ENCODE results near the gene CHPF2.
A peak's percentile ranks its signal among the peaks of the same experiment; 100 is the strongest.

Gene CHPF2

GRCh38 chr7:151213826-151214225 is 18.5 kb upstream of the CHPF2 start:
- Mint-ChIP-seq H3K9me3 (ENCODE audit: low read depth) (no peaks in the 10 kb centered on the region), H3K27ac (no peak overlapping the region), H3K27me3 (no peaks in the 10 kb centered on the region), H3K4me3 (no peak overlapping the region), H3K36me3 (peaks cover 1% of the 10 kb centered on the region), H3K4me1 (ENCODE audit: low read depth) (no peaks in the 10 kb centered on the region)

GRCh38 chr7:151215396-151215795 is 16.9 kb upstream of the CHPF2 start:
- Mint-ChIP-seq H3K9me3 (ENCODE audit: low read depth) (no peaks in the 10 kb centered on the region), H3K4me1 (ENCODE audit: low read depth) (no peaks in the 10 kb centered on the region), H3K36me3 (peaks cover 6% of the 10 kb centered on the region), H3K4me3 (no peak overlapping the region), H3K27me3 (no peaks in the 10 kb centered on the region), H3K27ac (no peak overlapping the region)

GRCh38 chr7:151218170-151218569 is 14.1 kb upstream of the CHPF2 start:
- no peak overlapping the region for H3K27ac Mint-ChIP-seq
- peaks cover 11% of the 10 kb centered on the region for H3K36me3 Mint-ChIP-seq
- peaks cover 2% of the 10 kb centered on the region for H3K4me1 Mint-ChIP-seq (ENCODE audit: low read depth)
- no peaks in the 10 kb centered on the region for H3K27me3 Mint-ChIP-seq
- no peak overlapping the region for H3K4me3 Mint-ChIP-seq
- H3K9me3 Mint-ChIP-seq (ENCODE audit: low read depth), result no peaks in the 10 kb centered on the region

- Mint-ChIP-seq H3K4me3 (no peak overlapping the region), H3K4me1 (ENCODE audit: low read depth) (peaks cover 40% of the 10 kb centered on the region), H3K27ac (no peak overlapping the region), H3K9me3 (ENCODE audit: low read depth) (no peaks in the 10 kb centered on the region), H3K27me3 (no peaks in the 10 kb centered on the region), H3K36me3 (peaks cover 27% of the 10 kb centered on the region)
These were observed 8.6 kb upstream of the CHPF2 start for GRCh38 chr7:151223728-151224127.

GRCh38 chr7:151225948-151226510 is 6.3 kb upstream of the CHPF2 start:
- Mint-ChIP-seq H3K4me1 (ENCODE audit: low read depth) (peaks cover 40% of the 10 kb centered on the region), H3K9me3 (ENCODE audit: low read depth) (no peaks in the 10 kb centered on the region), H3K36me3 (peaks cover 20% of the 10 kb centered on the region), H3K27me3 (no peaks in the 10 kb centered on the region), H3K4me3 (peak overlapping the region; percentile 100), H3K27ac (peak overlapping the region; percentile 99)

- Mint-ChIP-seq H3K27ac (peak overlapping the region; percentile 99), H3K27me3 (no peaks in the 10 kb centered on the region), H3K36me3 (peaks cover 20% of the 10 kb centered on the region), H3K4me3 (peak overlapping the region; percentile 100), H3K4me1 (ENCODE audit: low read depth) (peaks cover 43% of the 10 kb centered on the region), H3K9me3 (ENCODE audit: low read depth) (no peaks in the 10 kb centered on the region)
These were observed 5.8 kb upstream of the CHPF2 start for GRCh38 chr7:151226560-151226874.

GRCh38 chr7:151226875-151227782 is 5.2 kb upstream of the CHPF2 start, which contains the start of gene ABCF2:
Gene ABCF2, minus strand, starts transcription at chr7:151227205. Its CDS starts 747 bp downstream, at chr7:151226458.
- Mint-ChIP-seq H3K36me3 (peaks cover 20% of the 10 kb centered on the region), H3K27ac (peak within 1 kb of the TSS; percentile 99), H3K4me1 (ENCODE audit: low read depth) (peaks cover 49% of the 10 kb centered on the region), H3K9me3 (ENCODE audit: low read depth) (no peaks in the 10 kb centered on the region), H3K27me3 (no peaks in the 10 kb centered on the region), H3K4me3 (peak within 1 kb of the TSS; percentile 100)

GRCh38 chr7:151228024-151228866 is 4.0 kb upstream of the CHPF2 start:
- Mint-ChIP-seq H3K27ac (peak overlapping the region; percentile 80), H3K4me1 (ENCODE audit: low read depth) (peaks cover 51% of the 10 kb centered on the region), H3K9me3 (ENCODE audit: low read depth) (no peaks in the 10 kb centered on the region), H3K36me3 (peaks cover 16% of the 10 kb centered on the region), H3K27me3 (no peaks in the 10 kb centered on the region), H3K4me3 (peak overlapping the region; percentile 100)

- no peaks in the 10 kb centered on the region for H3K9me3 Mint-ChIP-seq (ENCODE audit: low read depth)
- H3K27me3 Mint-ChIP-seq, result no peaks in the 10 kb centered on the region
- peaks cover 57% of the 10 kb centered on the region for H3K4me1 Mint-ChIP-seq (ENCODE audit: low read depth)
- no peak overlapping the region for H3K27ac Mint-ChIP-seq
- no peak overlapping the region for H3K4me3 Mint-ChIP-seq
- H3K36me3 Mint-ChIP-seq, result peaks cover 16% of the 10 kb centered on the region
These were observed 3.0 kb upstream of the CHPF2 start for GRCh38 chr7:151229249-151229648.

GRCh38 chr7:151231080-151231479 is 1.2 kb upstream of the CHPF2 start:
- no peaks in the 10 kb centered on the region for H3K27me3 Mint-ChIP-seq
- peak overlapping the region; percentile 93 for H3K4me3 Mint-ChIP-seq
- H3K4me1 Mint-ChIP-seq (ENCODE audit: low read depth), result peaks cover 41% of the 10 kb centered on the region
- H3K9me3 Mint-ChIP-seq (ENCODE audit: low read depth), result no peaks in the 10 kb centered on the region
- H3K27ac Mint-ChIP-seq, result no peak overlapping the region
- H3K36me3 Mint-ChIP-seq, result peaks cover 5% of the 10 kb centered on the region

- Mint-ChIP-seq H3K4me3 (peak overlapping the region; percentile 100), H3K36me3 (peaks cover 3% of the 10 kb centered on the region), H3K27ac (peak overlapping the region; percentile 98), H3K4me1 (ENCODE audit: low read depth) (peaks cover 25% of the 10 kb centered on the region), H3K27me3 (no peaks in the 10 kb centered on the region), H3K9me3 (ENCODE audit: low read depth) (no peaks in the 10 kb centered on the region)
These were observed 826 bp downstream of the CHPF2 start for GRCh38 chr7:151232917-151233701.

- Mint-ChIP-seq H3K36me3 (peaks cover 3% of the 10 kb centered on the region), H3K4me1 (ENCODE audit: low read depth) (peaks cover 23% of the 10 kb centered on the region), H3K9me3 (ENCODE audit: low read depth) (no peaks in the 10 kb centered on the region), H3K4me3 (peak overlapping the region; percentile 100), H3K27me3 (no peaks in the 10 kb centered on the region), H3K27ac (peak overlapping the region; percentile 98)
These were observed 1.5 kb downstream of the CHPF2 start for GRCh38 chr7:151233804-151234203.

GRCh38 chr7:151235091-151235787 is 3.0 kb downstream of the CHPF2 start:
- H3K36me3 Mint-ChIP-seq, result peaks cover 3% of the 10 kb centered on the region
- peak overlapping the region; percentile 100 for H3K4me3 Mint-ChIP-seq
- H3K9me3 Mint-ChIP-seq (ENCODE audit: low read depth), result no peaks in the 10 kb centered on the region
- no peak overlapping the region for H3K27ac Mint-ChIP-seq
- peaks cover 23% of the 10 kb centered on the region for H3K4me1 Mint-ChIP-seq (ENCODE audit: low read depth)
- no peaks in the 10 kb centered on the region for H3K27me3 Mint-ChIP-seq

- Mint-ChIP-seq H3K36me3 (peaks cover 3% of the 10 kb centered on the region), H3K4me1 (ENCODE audit: low read depth) (peaks cover 20% of the 10 kb centered on the region), H3K27ac (no peak overlapping the region), H3K4me3 (no peak overlapping the region), H3K9me3 (ENCODE audit: low read depth) (no peaks in the 10 kb centered on the region), H3K27me3 (no peaks in the 10 kb centered on the region)
These were observed 4.1 kb downstream of the CHPF2 start for GRCh38 chr7:151236406-151236805.

All from activated naive CD8-positive, alpha-beta T cell (primary cell).